Immature natural killer cell (primary cell): Measurements from ENCODE around the gene DDX49. TPM values are rescaled to one million over a fixed set of nuclear protein-coding genes. Genes with fewer than 3 reads are reported as not detected.

Experiments used
- DNase-seq, 3 donors: peaks; one replicate each; pipeline ENCODE4 v3.0.0; 2022; ENCODE audit warnings: mixed read lengths in 1 of 3
- H3K27ac Mint-ChIP-seq, 6 donors: one replicate each; pipeline ENCODE4 v1.8.0; 2020; ENCODE audit warnings: mixed read lengths in 6 of 6, mild to moderate bottlenecking in 5 of 6, inconsistent platforms in 4 of 6, moderate library complexity in 3 of 6
- H3K27me3 Mint-ChIP-seq, 3 donors: one replicate each; pipeline ENCODE4 v1.8.0; 2020 to 2021; ENCODE audit warnings: low read depth in 3 of 3, mild to moderate bottlenecking in 3 of 3, mixed read lengths in 3 of 3, moderate library complexity in 3 of 3, inconsistent platforms in 1 of 3
- H3K36me3 Mint-ChIP-seq, 3 donors: one replicate each; pipeline ENCODE4 v1.8.0; 2020; ENCODE audit warnings: mixed read lengths in 3 of 3, inconsistent platforms in 2 of 3, mild to moderate bottlenecking in 2 of 3
- H3K4me1 Mint-ChIP-seq, 2 donors: one replicate each; pipeline ENCODE4 v1.8.0; 2020; ENCODE audit warnings: inconsistent platforms in 2 of 2, mild to moderate bottlenecking in 2 of 2, mixed read lengths in 2 of 2, moderate library complexity in 1 of 2
- H3K4me3 Mint-ChIP-seq, 5 donors: one replicate each; pipeline ENCODE4 v1.8.0; 2020; ENCODE audit warnings: mild to moderate bottlenecking in 5 of 5, mixed read lengths in 5 of 5, inconsistent platforms in 3 of 5, moderate library complexity in 3 of 5
- H3K9me3 Mint-ChIP-seq, 6 donors: one replicate each; pipeline ENCODE4 v1.8.0; 2020; ENCODE audit warnings: mild to moderate bottlenecking in 6 of 6, mixed read lengths in 6 of 6, inconsistent platforms in 4 of 6, moderate library complexity in 3 of 6
- polyA plus RNA-seq, 3 donors: library from polyadenylated mRNA; unstranded; fragments of 300-500 nt; fragmentation: Illumina TruSeq; gene quantifications; one replicate each; pipeline ENCODE4 v1.2.3, GENCODE V29; 2021

DDX49 gene
- polyA plus RNA-seq, 3 donors from 2014 or later: 33.1 to 54.2 (median 48.9) TPM

- DNase-seq: no peak
- Mint-ChIP-seq H3K4me3 (no peak overlapping the region), H3K9me3 (no peaks in the 10 kb centered on the region), H3K4me1 (peaks cover 0 to 2% of the 10 kb centered on the region in 2 donors), H3K27me3 (peaks cover 2 to 7% (median 3%) of the 10 kb centered on the region in 3 donors), H3K27ac (no peak overlapping the region), H3K36me3 (no peaks in the 10 kb centered on the region)
These were observed 32.5 kb upstream of the DDX49 start for GRCh38 chr19:18886972-18887371.

GRCh38 chr19:18889949-18890745 is 29.4 kb upstream of the DDX49 start:
- Mint-ChIP-seq H3K36me3 (no peaks in the 10 kb centered on the region), H3K4me1 (no peaks in the 10 kb centered on the region), H3K27ac (no peak overlapping the region), H3K4me3 (no peak overlapping the region), H3K27me3 (peaks cover 0 to 7% (median 3%) of the 10 kb centered on the region in 3 donors), H3K9me3 (no peaks in the 10 kb centered on the region)
- DNase-seq: no peak

- H3K27ac Mint-ChIP-seq: no peak overlapping the region
- H3K27me3 Mint-ChIP-seq: peaks cover 4 to 14% (median 11%) of the 10 kb centered on the region in 3 donors
- peaks cover 8 to 12% of the 10 kb centered on the region in 2 donors for H3K4me1 Mint-ChIP-seq
- DNase-seq: no peak
- no peaks in the 10 kb centered on the region for H3K9me3 Mint-ChIP-seq
- H3K36me3 Mint-ChIP-seq: peaks cover 0 to 6% (median 4%) of the 10 kb centered on the region in 3 donors
- no peak overlapping the region for H3K4me3 Mint-ChIP-seq
These were observed 25.8 kb upstream of the DDX49 start for GRCh38 chr19:18893587-18894253.

- H3K4me1 Mint-ChIP-seq: peaks cover 8 to 12% of the 10 kb centered on the region in 2 donors
- H3K36me3 Mint-ChIP-seq: peaks cover 0 to 6% (median 4%) of the 10 kb centered on the region in 3 donors
- H3K27ac Mint-ChIP-seq: no peak overlapping the region
- H3K4me3 Mint-ChIP-seq: peak overlapping the region in 1 of 5 donors; percentile 36
- no peaks in the 10 kb centered on the region for H3K9me3 Mint-ChIP-seq
- DNase-seq: no peak
- H3K27me3 Mint-ChIP-seq: peaks cover 8 to 13% (median 11%) of the 10 kb centered on the region in 3 donors
These were observed 25.1 kb upstream of the DDX49 start for GRCh38 chr19:18894254-18895037.

- H3K9me3 Mint-ChIP-seq: no peaks in the 10 kb centered on the region
- H3K4me3 Mint-ChIP-seq: peak overlapping the region in 1 of 5 donors; percentile 60
- no peak overlapping the region for H3K27ac Mint-ChIP-seq
- H3K27me3 Mint-ChIP-seq: peaks cover 10 to 11% (median 11%) of the 10 kb centered on the region in 3 donors
- H3K4me1 Mint-ChIP-seq: peaks cover 8 to 12% of the 10 kb centered on the region in 2 donors
- DNase-seq: no peak
- H3K36me3 Mint-ChIP-seq: peaks cover 0 to 6% (median 4%) of the 10 kb centered on the region in 3 donors
These were observed 24.3 kb upstream of the DDX49 start for GRCh38 chr19:18895038-18895823.

GRCh38 chr19:18895824-18896341 is 23.6 kb upstream of the DDX49 start, which contains the start of gene CERS1:
CERS1 (minus strand) TSS chr19:18896158; CDS start chr19:18896072, 86 bp downstream.
- H3K4me3 Mint-ChIP-seq: peak within 1 kb of the TSS; percentile 38 to 74 (median 64)
- peaks cover 10 to 11% (median 11%) of the 10 kb centered on the region in 3 donors for H3K27me3 Mint-ChIP-seq
- H3K27ac Mint-ChIP-seq: no peak within 1 kb of the TSS
- DNase-seq: no peak
- peaks cover 0 to 9% (median 4%) of the 10 kb centered on the region in 3 donors for H3K36me3 Mint-ChIP-seq
- H3K4me1 Mint-ChIP-seq: peaks cover 8 to 12% of the 10 kb centered on the region in 2 donors
- H3K9me3 Mint-ChIP-seq: no peaks in the 10 kb centered on the region

- Mint-ChIP-seq H3K36me3 (peaks cover 0 to 11% (median 4%) of the 10 kb centered on the region in 3 donors), H3K4me1 (peaks cover 8 to 12% of the 10 kb centered on the region in 2 donors), H3K4me3 (peak overlapping the region in 4 of 5 donors; percentile 38 to 74 (median 64)), H3K27ac (no peak overlapping the region), H3K27me3 (peaks cover 9 to 11% (median 11%) of the 10 kb centered on the region in 3 donors), H3K9me3 (no peaks in the 10 kb centered on the region)
- no peak for DNase-seq
These were observed 23.1 kb upstream of the DDX49 start for GRCh38 chr19:18896421-18896841.

GRCh38 chr19:18897094-18898029 is 22.2 kb upstream of the DDX49 start:
- Mint-ChIP-seq H3K27me3 (peaks cover 8 to 11% (median 11%) of the 10 kb centered on the region in 3 donors), H3K36me3 (peaks cover 0 to 14% (median 4%) of the 10 kb centered on the region in 3 donors), H3K9me3 (no peaks in the 10 kb centered on the region), H3K4me3 (peak overlapping the region; percentile 43 to 71 (median 56)), H3K4me1 (peaks cover 8 to 12% of the 10 kb centered on the region in 2 donors), H3K27ac (no peak overlapping the region)
- DNase-seq: no peak

GRCh38 chr19:18898081-18898606 is 21.4 kb upstream of the DDX49 start:
- Mint-ChIP-seq H3K9me3 (no peaks in the 10 kb centered on the region), H3K4me1 (peaks cover 8 to 12% of the 10 kb centered on the region in 2 donors), H3K27ac (no peak overlapping the region), H3K27me3 (peaks cover 8 to 14% (median 11%) of the 10 kb centered on the region in 3 donors), H3K36me3 (peaks cover 0 to 14% (median 4%) of the 10 kb centered on the region in 3 donors), H3K4me3 (no peak overlapping the region)
- DNase-seq: no peak

GRCh38 chr19:18898607-18899408 is 20.7 kb upstream of the DDX49 start:
- Mint-ChIP-seq H3K27ac (no peak overlapping the region), H3K36me3 (peaks cover 0 to 14% (median 4%) of the 10 kb centered on the region in 3 donors), H3K9me3 (no peaks in the 10 kb centered on the region), H3K27me3 (peaks cover 9 to 15% (median 11%) of the 10 kb centered on the region in 3 donors), H3K4me3 (no peak overlapping the region), H3K4me1 (peaks cover 8 to 12% of the 10 kb centered on the region in 2 donors)
- no peak for DNase-seq
